Loucy (cell line): Measurements from ENCODE around the gene EIF3K.
A peak's percentile ranks its signal among the peaks of the same experiment; 100 is the strongest.

Experiments used
- H2AFZ ChIP-seq: fragments of 200-600 bp; sonication (generic); 2 replicates; pipeline ENCODE4 v1.6.0; 2016; ENCODE audit warnings: antibody characterized with exemption, mild to moderate bottlenecking, low read length, moderate library complexity
- H3F3A ChIP-seq: fragments of 200-600 bp; 2 replicates; pipeline ENCODE4 v1.6.0; 2016; ENCODE audit warnings: antibody characterized with exemption, low read depth, mild to moderate bottlenecking
- H3K27me3 ChIP-seq: fragments of 200-600 bp; sonication (generic); 2 replicates; pipeline ENCODE4 v1.6.1; 2014; ENCODE audit warnings: low read length, mild to moderate bottlenecking; ENCODE audit not compliant: insufficient read depth, poor library complexity, severe bottlenecking
- H3K36me3 ChIP-seq: fragments of 200-600 bp; sonication (generic); 2 replicates; pipeline ENCODE4 v1.6.1; 2016; ENCODE audit warnings: low read length; ENCODE audit not compliant: insufficient read depth
- H3K4me1 ChIP-seq: fragments of 200-600 bp; sonication (generic); 2 replicates; pipeline ENCODE4 v1.5.1; 2014; ENCODE audit warnings: low read length, mild to moderate bottlenecking; ENCODE audit not compliant: insufficient read depth, poor library complexity, severe bottlenecking
- H3K4me2 ChIP-seq: fragments of 200-600 bp; sonication (generic); 2 replicates; pipeline ENCODE4 v1.6.0; 2014; ENCODE audit warnings: antibody characterized with exemption, low read length, low read depth, mild to moderate bottlenecking; ENCODE audit not compliant: poor library complexity, severe bottlenecking
- H3K4me3 ChIP-seq: fragments of 200-600 bp; sonication (generic); 2 replicates; pipeline ENCODE4 v1.5.1; 2014; ENCODE audit warnings: low read length, mild to moderate bottlenecking, mixed read lengths; ENCODE audit not compliant: poor library complexity, severe bottlenecking
- H3K79me2 ChIP-seq: fragments of 200-600 bp; sonication (generic); 2 replicates; pipeline ENCODE4 v1.6.1; 2014; ENCODE audit warnings: low read length; ENCODE audit not compliant: insufficient read depth
- H3K9ac ChIP-seq: fragments of 200-600 bp; sonication (generic); 2 replicates; pipeline ENCODE4 v1.6.0; 2014; ENCODE audit warnings: mild to moderate bottlenecking, low read depth, low read length, moderate library complexity; ENCODE audit not compliant: poor library complexity, severe bottlenecking
- H3K9me2 ChIP-seq: fragments of 200-600 bp; sonication (generic); replicated peaks from 2 replicates; pipeline ENCODE4 v1.6.1; 2016; ENCODE audit warnings: low read depth, low read length, mixed read lengths
- H3K9me3 ChIP-seq: fragments of 200-600 bp; sonication (generic); 2 replicates; pipeline ENCODE4 v1.6.1; 2014; ENCODE audit warnings: mild to moderate bottlenecking, antibody characterized with exemption, low read length, low read depth; ENCODE audit not compliant: insufficient read depth
- H4K20me1 ChIP-seq: fragments of 200-600 bp; sonication (generic); 2 replicates; pipeline ENCODE4 v1.6.0; 2014; ENCODE audit warnings: antibody characterized with exemption, low read length, mild to moderate bottlenecking; ENCODE audit not compliant: insufficient read depth, poor library complexity, severe bottlenecking
- CTCF ChIP-seq: fragments of 200-600 bp; sonication (generic); conservative IDR thresholded peaks from 2 replicates; pipeline ENCODE4 v1.5.1; 2014; ENCODE audit warnings: mild to moderate bottlenecking, antibody characterized with exemption, low read length
- EZH2phosphoT487 ChIP-seq: fragments of 200-600 bp; IDR thresholded peaks from 2 replicates; pipeline ENCODE4 v1.6.1; 2018; ENCODE audit warnings: antibody characterized with exemption, mild to moderate bottlenecking, moderate library complexity, borderline replicate concordance

Gene EIF3K

GRCh38 chr19:38606131-38606530 is 12.9 kb upstream of the EIF3K start:
- Histone ChIP-seq H2AFZ (no peak overlapping the region), H4K20me1 (no peaks in the 10 kb centered on the region), H3K9me2 (no peaks in the 10 kb centered on the region), H3K9me3 (no peaks in the 10 kb centered on the region), H3K79me2 (no peaks in the 10 kb centered on the region), H3K4me3 (no peak overlapping the region), H3K4me1 (no peaks in the 10 kb centered on the region), H3K36me3 (no peaks in the 10 kb centered on the region), H3K27me3 (no peaks in the 10 kb centered on the region), H3K4me2 (no peak overlapping the region), H3F3A (no peaks in the 10 kb centered on the region), H3K9ac (no peak overlapping the region)
- no peak for TF ChIP-seq EZH2phosphoT487
- no peak for TF ChIP-seq CTCF

GRCh38 chr19:38614289-38614688 is 4.7 kb upstream of the EIF3K start:
- Histone ChIP-seq H3K9me3 (no peaks in the 10 kb centered on the region), H3K4me3 (no peak overlapping the region), H3K79me2 (peaks cover 22% of the 10 kb centered on the region), H3K9me2 (no peaks in the 10 kb centered on the region), H3K9ac (no peak overlapping the region), H3K27me3 (no peaks in the 10 kb centered on the region), H4K20me1 (peaks cover under 1% of the 10 kb centered on the region), H3F3A (peaks cover 6% of the 10 kb centered on the region), H3K4me2 (no peak overlapping the region), H2AFZ (no peak overlapping the region), H3K36me3 (no peaks in the 10 kb centered on the region; the same call in 1 of the 2 replicates), H3K4me1 (peaks cover 28% of the 10 kb centered on the region)
- TF ChIP-seq EZH2phosphoT487 (no peak), CTCF (no peak)

GRCh38 chr19:38615007-38615581 is 3.9 kb upstream of the EIF3K start:
- Histone ChIP-seq H3K27me3 (no peaks in the 10 kb centered on the region), H3K4me1 (peaks cover 33% of the 10 kb centered on the region), H3K36me3 (no peaks in the 10 kb centered on the region; the same call in 1 of the 2 replicates), H4K20me1 (peaks cover 9% of the 10 kb centered on the region), H3K9ac (peak overlapping the region; percentile 24), H2AFZ (no peak overlapping the region), H3K79me2 (peaks cover 30% of the 10 kb centered on the region), H3K9me2 (no peaks in the 10 kb centered on the region), H3K4me2 (no peak overlapping the region), H3K9me3 (no peaks in the 10 kb centered on the region), H3F3A (peaks cover 6% of the 10 kb centered on the region), H3K4me3 (peak overlapping the region; percentile 10)
- no peak for TF ChIP-seq CTCF
- no peak for TF ChIP-seq EZH2phosphoT487
